Prostate gland (tissue), 2 donors: ENCODE results near the gene CLDN24. TPM values are rescaled to one million over a fixed set of nuclear protein-coding genes. Genes with fewer than 3 reads are reported as not detected.
"Not testable (repeated sequence)": the region's sequence is repeated elsewhere in the genome, so short reads cannot be mapped to it uniquely, and the experiment has no call there.

Experiments used
- DNase-seq: peaks from one replicate; pipeline ENCODE4 v3.0.0-alpha.2; 2019; ENCODE audit warnings: low spot score
- H3K27ac ChIP-seq, 2 donors: fragments of 200-600 bp; sonication (generic); 2 replicates each; pipeline ENCODE4 v1.5.1; 2017 to 2019
- H3K27me3 ChIP-seq: fragments of 200-600 bp; sonication (generic); replicated peaks from 2 replicates; pipeline ENCODE4 v1.5.1; 2019; ENCODE audit not compliant: insufficient read depth
- H3K36me3 ChIP-seq, 2 donors: fragments of 200-600 bp; sonication (generic); 1 replicate in 1 of 2; 2 replicates in 1 of 2; pipeline versions ENCODE4 v1.5.1 to v1.8.1; 2017 to 2019
- H3K4me1 ChIP-seq: fragments of 200-600 bp; sonication (generic); replicated peaks from 2 replicates; pipeline ENCODE4 v1.5.1; 2019
- H3K4me3 ChIP-seq, 2 donors: fragments of 200-600 bp; sonication (generic); 2 replicates each; pipeline ENCODE4 v1.5.1; 2017 to 2019
- H3K9me3 ChIP-seq: fragments of 200-600 bp; sonication (generic); 2 replicates; pipeline ENCODE4 v1.5.1; 2017
- POLR2A ChIP-seq: fragments of 450-650 bp; IDR thresholded peaks from one replicate; pipeline ENCODE4 v1.6.1; 2016; ENCODE audit warnings: antibody characterized with exemption, mild to moderate bottlenecking
- POLR2AphosphoS5 ChIP-seq: sonication (generic); formaldehyde crosslinking; IDR thresholded peaks from one replicate; pipeline ENCODE4 v1.6.1; 2017; ENCODE audit warnings: antibody characterized with exemption
- WGBS: methylation state at CpG from one replicate; pipeline ENCODE4 v1.1.5; 2018; 5-methylcytosine and 5-hydroxymethylcytosine counted together
- intact Hi-C: fragments of 100-400 bp; cut with DNase I; formaldehyde crosslinking; loops from one replicate; pipeline ENCODE4 v1.14.2; 2022
- total RNA-seq, 2 donors: library from RNA; depleted of rRNA; stranded (reverse); fragments of >200 nt; gene quantifications; one replicate each; pipeline ENCODE4 v1.1.0, GENCODE V29; 2016
- TF ChIP-seq, protein P1 (sequence below), 4 experiments: fragments of 200-600 bp in 2 of 4; fragments of 450-650 bp in 2 of 4; sonication (generic) in 2 of 4; IDR thresholded peaks; 1 replicate in 3 of 4; 2 replicates in 1 of 4; pipeline ENCODE4 v1.5.1; 2016 to 2019; ENCODE audit warnings: antibody characterized with exemption in 4 of 4, mild to moderate bottlenecking in 2 of 4, moderate library complexity in 2 of 4

CLDN24 gene
- total RNA-seq, 2 donors from 2014 or later: not detected

DNA sequence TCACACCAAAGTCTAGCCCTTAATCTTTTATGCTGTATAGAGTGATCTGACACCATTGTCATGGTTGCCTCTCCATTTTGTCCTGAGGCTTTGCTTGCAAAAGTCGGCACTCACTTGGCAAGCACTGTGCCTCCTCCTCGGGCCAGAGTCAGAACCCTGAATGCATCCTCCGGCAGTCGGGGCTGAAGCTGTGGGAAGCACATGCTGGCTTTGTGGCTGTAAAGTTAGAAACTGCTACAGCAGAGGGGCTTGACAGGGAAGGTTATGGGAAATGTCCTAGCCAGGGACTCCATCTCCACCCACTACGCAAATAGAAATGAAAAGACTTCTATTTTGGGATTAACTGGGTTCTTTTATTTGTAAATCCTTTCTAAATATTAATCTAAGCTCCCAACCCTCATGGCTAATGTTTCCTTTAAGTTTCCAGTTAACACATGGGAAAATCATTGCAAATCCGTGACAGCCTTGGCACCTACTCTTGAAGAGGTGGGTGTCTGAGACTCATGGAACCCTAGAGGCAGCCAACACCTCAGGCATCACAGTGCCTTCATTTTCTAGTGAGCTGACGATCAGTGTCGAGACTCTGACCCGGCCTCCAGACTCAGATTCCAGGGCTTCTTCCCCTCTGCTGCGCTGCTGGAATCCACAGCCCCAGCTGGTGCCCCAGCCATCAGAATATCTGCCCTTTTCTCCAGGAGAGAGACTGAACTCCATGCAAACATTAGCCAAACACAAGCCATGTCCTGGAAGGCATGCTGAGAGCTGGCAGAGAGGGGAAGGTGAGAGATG lies 7.9 kb upstream of the CLDN24 start:
- Histone ChIP-seq H3K36me3 (no peaks in the 10 kb centered on the region), H3K9me3 (no peaks in the 10 kb centered on the region), H3K27me3 (no peaks in the 10 kb centered on the region), H3K4me1 (no peaks in the 10 kb centered on the region), H3K27ac (no peak overlapping the region), H3K4me3 (no peak overlapping the region)
- TF ChIP-seq, protein P1, sequence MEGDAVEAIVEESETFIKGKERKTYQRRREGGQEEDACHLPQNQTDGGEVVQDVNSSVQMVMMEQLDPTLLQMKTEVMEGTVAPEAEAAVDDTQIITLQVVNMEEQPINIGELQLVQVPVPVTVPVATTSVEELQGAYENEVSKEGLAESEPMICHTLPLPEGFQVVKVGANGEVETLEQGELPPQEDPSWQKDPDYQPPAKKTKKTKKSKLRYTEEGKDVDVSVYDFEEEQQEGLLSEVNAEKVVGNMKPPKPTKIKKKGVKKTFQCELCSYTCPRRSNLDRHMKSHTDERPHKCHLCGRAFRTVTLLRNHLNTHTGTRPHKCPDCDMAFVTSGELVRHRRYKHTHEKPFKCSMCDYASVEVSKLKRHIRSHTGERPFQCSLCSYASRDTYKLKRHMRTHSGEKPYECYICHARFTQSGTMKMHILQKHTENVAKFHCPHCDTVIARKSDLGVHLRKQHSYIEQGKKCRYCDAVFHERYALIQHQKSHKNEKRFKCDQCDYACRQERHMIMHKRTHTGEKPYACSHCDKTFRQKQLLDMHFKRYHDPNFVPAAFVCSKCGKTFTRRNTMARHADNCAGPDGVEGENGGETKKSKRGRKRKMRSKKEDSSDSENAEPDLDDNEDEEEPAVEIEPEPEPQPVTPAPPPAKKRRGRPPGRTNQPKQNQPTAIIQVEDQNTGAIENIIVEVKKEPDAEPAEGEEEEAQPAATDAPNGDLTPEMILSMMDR (IDR thresholded peaks at IDR 0.05): no peak
- TF ChIP-seq POLR2AphosphoS5 (no peak), POLR2A (no peak)
- WGBS: 63% methylated on average over 10 of the region's 10 CpGs
- no peak for DNase-seq
- intact Hi-C loops: no loop called here

DNA sequence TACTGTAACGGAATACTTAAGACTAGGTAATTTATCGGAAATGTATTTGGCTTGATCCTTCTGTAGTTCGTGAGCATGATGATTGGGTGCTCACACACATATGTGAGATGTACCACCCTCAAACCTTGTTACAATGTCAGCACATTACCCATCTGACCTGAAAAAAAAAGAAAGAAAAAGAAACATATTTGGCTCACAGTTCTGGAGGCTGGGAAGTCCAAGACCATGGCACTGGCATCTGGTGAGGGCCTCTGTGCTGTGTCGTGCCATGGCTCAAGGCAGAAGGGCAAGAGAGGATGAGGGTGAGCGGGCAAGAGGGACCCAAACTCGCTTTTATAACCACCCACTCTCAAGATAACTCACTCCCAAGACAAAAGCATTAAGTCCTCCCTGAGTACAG lies 7.0 kb upstream of the CLDN24 start:
- H3K9me3 ChIP-seq: no peaks in the 10 kb centered on the region
- no peak overlapping the region for H3K27ac ChIP-seq
- WGBS: 80% methylated on average over 6 of the region's 6 CpGs
- no peak overlapping the region for H3K4me3 ChIP-seq
- H3K4me1 ChIP-seq: no peaks in the 10 kb centered on the region
- TF ChIP-seq POLR2AphosphoS5 (no peak), POLR2A (no peak)
- TF ChIP-seq, protein P1 (IDR thresholded peaks at IDR 0.05): no peak
- no peak for DNase-seq
- intact Hi-C loops: no loop called here
- no peaks in the 10 kb centered on the region for H3K36me3 ChIP-seq
- H3K27me3 ChIP-seq: no peaks in the 10 kb centered on the region

GRCh38 chr4:183328832-183329231 lies 6.6 kb upstream of the CLDN24 start:
- Histone ChIP-seq H3K36me3 (no peaks in the 10 kb centered on the region), H3K27ac (no peak overlapping the region), H3K4me3 (no peak overlapping the region), H3K9me3 (no peaks in the 10 kb centered on the region), H3K4me1 (no peaks in the 10 kb centered on the region), H3K27me3 (no peaks in the 10 kb centered on the region)
- intact Hi-C loops: no loop called here
- no peak for DNase-seq
- WGBS: 28% methylated on average over 7 of the region's 7 CpGs
- TF ChIP-seq, protein P1 (IDR thresholded peaks at IDR 0.05): no peak

GRCh38 chr4:183327827-183328226 lies 5.6 kb upstream of the CLDN24 start:
- TF ChIP-seq POLR2AphosphoS5: no peak
- no peak for TF ChIP-seq POLR2A
- TF ChIP-seq, protein P1 (IDR thresholded peaks at IDR 0.05): no peak
- DNase-seq: no peak
- intact Hi-C loops: no loop called here
- Histone ChIP-seq H3K4me1 (no peaks in the 10 kb centered on the region), H3K27me3 (no peaks in the 10 kb centered on the region), H3K27ac (no peak overlapping the region), H3K9me3 (no peaks in the 10 kb centered on the region), H3K36me3 (no peaks in the 10 kb centered on the region), H3K4me3 (no peak overlapping the region)
- WGBS: 90% methylated on average over 7 of the region's 7 CpGs

DNA sequence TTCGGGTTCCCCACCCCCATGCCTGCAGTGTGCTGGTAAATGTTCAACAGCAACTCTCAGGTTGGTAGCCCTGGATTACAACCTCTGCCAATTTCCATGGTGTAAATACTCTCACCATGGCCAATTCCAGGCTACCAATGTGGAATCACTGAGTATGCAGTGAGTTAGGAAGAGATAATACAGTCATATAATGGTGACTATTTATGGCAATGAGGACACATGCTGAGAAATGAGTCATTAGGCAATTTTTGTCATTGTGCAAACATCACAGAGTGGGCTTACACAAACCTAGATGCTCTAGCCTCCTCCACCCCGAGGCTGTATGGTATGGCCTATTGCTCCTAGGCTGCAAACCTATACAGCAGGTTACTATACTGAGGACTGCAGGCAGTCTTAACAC lies 4.6 kb upstream of the CLDN24 start:
- intact Hi-C loops: no loop called here
- DNase-seq: no peak
- WGBS: 89% methylated on average over 2 of the region's 2 CpGs
- Histone ChIP-seq H3K4me1 (no peaks in the 10 kb centered on the region), H3K27ac (no peak overlapping the region), H3K36me3 (no peaks in the 10 kb centered on the region), H3K9me3 (no peaks in the 10 kb centered on the region), H3K27me3 (no peaks in the 10 kb centered on the region), H3K4me3 (no peak overlapping the region)
- TF ChIP-seq POLR2AphosphoS5 (no peak), POLR2A (no peak)
- TF ChIP-seq, protein P1 (IDR thresholded peaks at IDR 0.05): no peak

GRCh38 chr4:183326387-183326786 lies 4.2 kb upstream of the CLDN24 start:
- WGBS: 88% methylated on average over 6 of the region's 6 CpGs
- H3K27me3 ChIP-seq, DNase-seq: not testable (repeated sequence)

More at GRCh38 chr4:183326387-183326786, 4.2 kb upstream of the CLDN24 start:
- H3K36me3 ChIP-seq, intact Hi-C loops, H3K27ac ChIP-seq, H3K9me3 ChIP-seq, H3K4me1 ChIP-seq, H3K4me3 ChIP-seq: not testable (repeated sequence)
